Parathyroid adenoma (tissue), 2 donors: ENCODE data around the gene FOXC1.

ENCODE experiments used
- H2AFZ ChIP-seq: fragments of 300-600 bp; sonication (generic); one replicate; pipeline ENCODE4 v1.7.0; 2017; ENCODE audit warnings: antibody characterized with exemption, mild to moderate bottlenecking
- H3K27ac ChIP-seq: fragments of 300-600 bp; sonication (generic); one replicate; pipeline ENCODE4 v1.7.0; 2017
- H3K27me3 ChIP-seq: fragments of 300-600 bp; sonication (generic); one replicate; pipeline ENCODE4 v1.7.0; 2017; ENCODE audit warnings: low read length; ENCODE audit not compliant: control insufficient read depth, insufficient read depth
- H3K36me3 ChIP-seq: fragments of 300-600 bp; sonication (generic); one replicate; pipeline ENCODE4 v1.7.0; 2017; ENCODE audit warnings: low read length; ENCODE audit not compliant: control insufficient read depth, insufficient read depth
- H3K4me1 ChIP-seq: fragments of 300-600 bp; sonication (generic); one replicate; pipeline ENCODE4 v1.7.0; 2017; ENCODE audit warnings: control low read depth
- H3K4me2 ChIP-seq: fragments of 300-600 bp; sonication (generic); one replicate; pipeline ENCODE4 v1.7.0; 2017; ENCODE audit warnings: low read length
- H3K4me3 ChIP-seq: fragments of 300-600 bp; sonication (generic); one replicate; pipeline ENCODE4 v1.7.0; 2017; ENCODE audit warnings: low read depth, low read length
- H3K79me2 ChIP-seq: fragments of 300-600 bp; sonication (generic); one replicate; pipeline ENCODE4 v1.7.0; 2017; ENCODE audit warnings: control low read depth
- H3K9ac ChIP-seq: fragments of 300-600 bp; sonication (generic); one replicate; pipeline ENCODE4 v1.7.0; 2017; ENCODE audit warnings: mild to moderate bottlenecking
- H3K9me3 ChIP-seq: fragments of 300-600 bp; sonication (generic); one replicate; pipeline ENCODE4 v1.7.0; 2017; ENCODE audit warnings: low read length; ENCODE audit not compliant: control insufficient read depth
- CTCF ChIP-seq: fragments of 300-600 bp; sonication (generic); IDR thresholded peaks from one replicate; pipeline ENCODE4 v1.7.0; 2017; ENCODE audit warnings: antibody characterized with exemption, mild to moderate bottlenecking
- donor health status: primary hyperparathyroidism.

The FOXC1 gene

GRCh38 chr6:1586256-1586655 is 23.5 kb upstream of the FOXC1 start:
- Histone ChIP-seq H3K79me2 (no peaks in the 10 kb centered on the region), H3K9ac (no peak overlapping the region), H2AFZ (no peak overlapping the region), H3K4me3 (no peak overlapping the region), H3K36me3 (no peaks in the 10 kb centered on the region), H3K4me1 (no peaks in the 10 kb centered on the region), H3K27ac (no peak overlapping the region), H3K27me3 (no peaks in the 10 kb centered on the region), H3K4me2 (no peak overlapping the region), H3K9me3 (no peaks in the 10 kb centered on the region)
- no peak for TF ChIP-seq CTCF

- Histone ChIP-seq H3K4me3 (no peak overlapping the region), H2AFZ (no peak overlapping the region), H3K4me1 (no peaks in the 10 kb centered on the region), H3K27me3 (no peaks in the 10 kb centered on the region), H3K79me2 (no peaks in the 10 kb centered on the region), H3K4me2 (no peak overlapping the region), H3K36me3 (no peaks in the 10 kb centered on the region), H3K9me3 (no peaks in the 10 kb centered on the region), H3K27ac (no peak overlapping the region), H3K9ac (no peak overlapping the region)
- no peak for TF ChIP-seq CTCF
Observed at GRCh38 chr6:1586861-1587450, 22.8 kb upstream of the FOXC1 start.

GRCh38 chr6:1587546-1587945 is 22.2 kb upstream of the FOXC1 start:
- Histone ChIP-seq H3K79me2 (no peaks in the 10 kb centered on the region), H3K4me1 (no peaks in the 10 kb centered on the region), H3K27ac (no peak overlapping the region), H2AFZ (no peak overlapping the region), H3K4me3 (no peak overlapping the region), H3K27me3 (no peaks in the 10 kb centered on the region), H3K9ac (no peak overlapping the region), H3K36me3 (no peaks in the 10 kb centered on the region), H3K9me3 (no peaks in the 10 kb centered on the region), H3K4me2 (no peak overlapping the region)
- no peak for TF ChIP-seq CTCF

GRCh38 chr6:1587977-1588376 is 21.7 kb upstream of the FOXC1 start:
- H2AFZ ChIP-seq: no peak overlapping the region
- H3K27ac ChIP-seq: no peak overlapping the region
- H3K27me3 ChIP-seq: no peaks in the 10 kb centered on the region
- TF ChIP-seq CTCF: no peak
- H3K9ac ChIP-seq: no peak overlapping the region
- H3K36me3 ChIP-seq: no peaks in the 10 kb centered on the region
- H3K4me1 ChIP-seq: no peaks in the 10 kb centered on the region
- no peak overlapping the region for H3K4me2 ChIP-seq
- H3K4me3 ChIP-seq: no peak overlapping the region
- no peaks in the 10 kb centered on the region for H3K9me3 ChIP-seq
- no peaks in the 10 kb centered on the region for H3K79me2 ChIP-seq

GRCh38 chr6:1589208-1589607 is 20.5 kb upstream of the FOXC1 start:
- no peak for TF ChIP-seq CTCF
- Histone ChIP-seq H3K9ac (no peak overlapping the region), H2AFZ (no peak overlapping the region), H3K4me1 (no peaks in the 10 kb centered on the region), H3K27me3 (no peaks in the 10 kb centered on the region), H3K27ac (no peak overlapping the region), H3K4me2 (no peak overlapping the region), H3K4me3 (no peak overlapping the region), H3K9me3 (no peaks in the 10 kb centered on the region), H3K79me2 (no peaks in the 10 kb centered on the region), H3K36me3 (no peaks in the 10 kb centered on the region)
